Fibroblast of the conjunctiva (primary cell): ENCODE results near the gene CCDC182.

ENCODE experiments used
- DNase-seq: peaks from one replicate; pipeline ENCODE4 v3.0.0-alpha.2; 2010; ENCODE audit warnings: low read depth

CCDC182 gene

DNA sequence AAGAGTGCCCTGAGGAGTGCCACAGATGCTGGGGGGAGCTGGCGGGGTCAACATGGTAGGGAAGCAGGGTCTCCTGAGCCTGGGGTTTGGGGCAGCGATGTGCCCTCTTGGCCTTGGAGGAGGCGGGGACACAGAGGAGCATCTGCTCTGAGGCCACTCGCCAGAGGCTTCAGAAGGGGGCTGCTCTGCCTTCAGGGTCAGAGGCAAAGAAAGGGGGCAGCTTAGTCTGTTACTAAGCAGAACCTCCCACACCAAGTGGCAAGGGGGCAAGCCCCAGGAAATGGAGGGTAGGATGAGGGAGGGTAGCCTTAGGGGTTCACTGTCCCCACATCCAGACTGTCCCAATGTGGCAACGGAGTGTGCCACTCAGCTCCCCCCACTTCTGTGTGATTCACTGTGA lies 18.3 kb downstream of the CCDC182 start:
- no peak for DNase-seq

DNA sequence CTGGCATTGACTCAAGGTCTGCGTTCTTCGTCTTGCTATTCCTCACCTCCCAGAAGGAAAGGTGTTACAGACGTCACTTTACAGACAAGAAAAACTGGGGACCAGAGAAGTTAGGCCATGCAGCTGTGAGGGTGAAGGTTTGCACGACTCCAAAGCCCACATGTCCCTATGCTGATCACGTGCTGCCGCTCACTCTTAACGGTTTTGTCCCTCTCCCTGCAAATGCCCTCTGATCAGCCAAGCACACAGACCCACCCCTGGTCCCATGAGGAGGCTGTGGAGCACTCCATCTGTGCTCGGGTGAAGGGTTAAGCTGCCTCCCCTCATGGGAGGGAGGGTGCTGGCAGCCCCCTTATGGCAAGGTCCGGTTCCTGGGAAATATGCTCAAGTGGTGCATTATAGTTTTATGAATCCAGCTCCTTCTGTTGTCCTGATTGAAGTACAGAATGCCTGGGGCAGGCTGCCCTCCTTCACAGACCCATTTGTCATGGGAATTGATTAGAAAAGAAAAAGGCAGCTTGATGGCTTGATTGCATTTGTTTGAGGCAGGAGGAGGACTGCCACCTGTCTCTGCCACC lies 18.8 kb downstream of the CCDC182 start:
- no peak for DNase-seq

DNA sequence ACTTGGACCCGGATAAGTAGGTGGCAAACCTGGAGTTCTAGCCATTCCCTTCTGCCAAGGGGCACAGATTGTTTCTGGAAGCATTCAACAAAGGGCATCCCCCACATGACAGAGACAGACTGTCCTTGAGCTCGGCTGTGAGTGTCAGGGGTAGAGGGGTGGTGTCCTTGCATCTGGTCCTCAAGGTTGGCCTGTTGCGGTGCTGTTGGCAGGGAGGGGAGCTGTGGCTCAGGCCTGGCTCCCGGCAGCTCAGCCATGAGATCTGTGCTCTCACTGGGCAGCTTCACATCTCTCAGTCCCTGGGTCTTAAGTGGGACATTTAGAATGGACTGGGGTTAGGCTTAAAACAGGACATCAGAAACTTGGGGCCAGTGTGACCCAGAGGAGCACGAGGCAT lies 20.4 kb downstream of the CCDC182 start:
- DNase-seq: no peak

DNA sequence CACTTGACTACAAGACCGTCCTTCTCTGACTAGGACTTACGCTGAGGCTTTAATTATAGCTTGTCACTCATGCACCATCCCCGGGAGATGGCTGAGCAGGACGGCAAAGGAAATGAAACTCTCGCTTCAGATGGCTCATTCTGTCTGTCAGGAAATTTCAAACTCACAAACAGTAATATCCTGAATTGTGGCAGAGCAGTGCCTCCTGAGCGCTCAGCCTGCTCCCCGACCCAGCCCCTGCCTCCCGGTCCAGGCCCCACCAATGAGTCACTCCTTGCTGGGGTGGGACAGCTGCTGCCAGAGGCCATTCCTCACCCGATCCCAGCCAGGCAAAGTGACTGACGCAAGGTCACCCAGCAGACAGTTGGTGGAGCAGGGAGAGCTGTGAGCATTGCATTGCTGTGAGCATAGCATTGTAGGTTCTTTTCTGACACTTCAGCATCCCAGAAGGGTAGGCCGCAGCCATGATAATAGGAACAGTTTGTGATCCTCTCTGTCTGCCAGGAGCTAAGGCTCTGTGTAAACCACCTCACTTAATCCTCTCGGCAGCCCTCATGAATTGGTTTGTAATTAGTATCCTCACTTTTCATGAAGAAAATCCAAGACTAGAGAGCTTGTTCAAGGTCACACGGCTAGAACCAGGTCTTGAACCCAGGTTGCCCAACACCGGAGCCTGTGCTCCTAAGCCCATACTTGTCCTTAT lies 20.9 kb downstream of the CCDC182 start:
- DNase-seq: no peak

DNA sequence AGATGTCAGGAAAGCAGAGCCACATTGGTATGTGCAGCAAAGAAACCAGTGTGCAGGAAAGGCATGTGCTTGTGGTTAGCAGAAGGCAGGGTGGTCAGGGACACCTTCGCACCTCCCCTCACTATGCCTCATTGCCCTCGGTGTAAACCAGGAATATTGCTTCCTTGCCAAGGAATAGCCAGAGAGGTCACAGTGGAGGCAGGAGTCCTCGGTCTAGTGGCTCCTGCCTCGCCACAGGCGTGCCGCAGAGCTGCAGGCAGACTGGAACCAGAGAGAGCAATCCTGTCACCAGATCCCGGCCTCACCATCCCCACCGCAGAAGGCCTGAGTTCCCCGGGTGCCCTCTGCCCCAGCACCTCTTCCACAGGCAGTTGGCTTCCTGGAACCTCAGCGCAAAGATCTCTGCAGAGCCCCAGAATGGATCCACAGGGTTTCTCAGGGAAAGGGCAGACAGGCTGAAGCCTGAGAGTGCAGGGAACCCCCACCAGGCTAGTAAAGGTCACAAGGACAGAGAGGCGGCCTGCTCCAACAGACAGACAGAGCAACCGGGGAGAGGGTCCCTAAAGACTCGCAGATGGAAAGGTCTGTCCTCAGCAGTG lies 21.6 kb downstream of the CCDC182 start:
- no peak for DNase-seq

DNA sequence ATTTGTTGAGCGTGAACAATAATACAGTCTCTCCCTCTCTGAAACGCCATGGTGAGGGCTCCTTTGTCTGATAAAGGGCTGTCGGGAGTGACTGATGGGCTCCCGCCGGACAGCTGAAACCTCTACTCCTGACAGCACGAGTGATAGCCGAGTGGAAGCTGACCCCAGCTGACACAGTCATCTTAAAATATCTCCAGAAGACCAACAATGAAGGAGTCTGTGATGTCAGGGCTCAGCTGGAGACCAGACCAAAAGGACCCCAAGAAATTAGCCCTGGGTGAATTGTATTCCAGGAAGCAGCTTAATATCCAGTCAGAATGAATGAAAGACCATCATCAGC lies 22.4 kb downstream of the CCDC182 start:
- no peak for DNase-seq

DNA sequence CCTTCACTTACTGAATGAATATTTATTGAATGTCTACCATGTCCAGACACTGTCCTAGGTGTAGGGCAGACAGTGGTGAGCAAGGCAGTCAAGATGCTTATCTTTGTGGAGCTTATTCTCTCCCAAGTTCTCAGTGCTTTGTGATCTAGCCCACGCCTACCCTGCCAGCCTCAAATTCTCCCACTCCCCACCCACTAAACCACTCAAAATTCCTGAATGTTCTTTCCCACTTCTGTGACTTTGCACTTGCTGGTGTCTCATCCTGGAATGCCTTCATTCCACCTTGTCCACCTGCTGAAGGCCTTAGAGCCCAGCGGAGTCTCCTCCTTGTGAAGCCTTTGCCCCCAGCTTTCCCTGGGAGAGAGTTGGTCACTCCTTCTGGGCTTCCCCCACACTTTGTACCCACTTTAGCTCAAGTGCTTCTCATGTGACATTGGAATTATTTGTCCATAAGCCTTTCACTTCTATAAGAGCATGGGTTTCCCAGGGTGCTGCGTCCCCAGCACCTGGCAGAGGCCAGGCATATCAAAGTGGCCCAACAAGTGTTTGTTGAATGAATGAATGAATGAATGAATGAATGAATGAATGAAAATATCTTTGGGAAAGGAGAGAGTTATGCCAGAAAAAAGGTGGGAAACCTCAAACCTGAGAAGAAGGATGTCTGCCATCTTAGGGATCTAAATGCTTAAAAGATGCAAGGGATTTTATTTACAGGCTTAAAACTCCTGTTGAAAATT lies 23.0 kb downstream of the CCDC182 start:
- DNase-seq: no peak

DNA sequence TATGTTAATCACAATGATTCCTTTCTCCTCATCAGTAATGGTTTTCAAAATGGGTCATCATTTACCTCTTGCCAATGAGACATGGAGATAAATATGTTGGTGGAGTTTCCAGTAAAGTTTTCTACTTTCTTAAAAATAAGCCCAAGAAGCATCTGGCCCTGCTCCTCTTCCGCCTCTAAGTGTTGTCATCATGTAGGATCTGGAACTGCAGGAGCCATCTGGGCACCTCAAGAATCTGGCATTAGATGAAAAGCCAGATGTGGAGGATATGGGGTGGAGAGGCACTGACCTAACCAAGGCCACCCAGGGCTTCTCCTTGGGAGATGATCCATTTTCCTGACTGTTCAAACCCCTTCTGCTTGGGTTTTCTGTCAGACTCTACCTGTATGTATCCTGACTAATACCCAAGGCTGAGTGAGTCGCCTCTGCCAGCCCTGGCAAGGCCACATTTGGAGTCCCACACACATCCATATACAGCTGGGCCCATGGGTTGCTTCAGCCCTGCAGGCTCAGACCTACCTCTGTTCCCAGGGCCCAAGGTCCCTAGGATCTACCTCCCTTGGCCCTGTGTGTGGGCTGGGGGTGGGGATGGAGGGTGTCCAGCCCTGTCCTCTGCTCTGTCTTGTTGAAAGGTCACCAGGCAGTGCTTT lies 24.6 kb downstream of the CCDC182 start:
- no peak for DNase-seq

DNA sequence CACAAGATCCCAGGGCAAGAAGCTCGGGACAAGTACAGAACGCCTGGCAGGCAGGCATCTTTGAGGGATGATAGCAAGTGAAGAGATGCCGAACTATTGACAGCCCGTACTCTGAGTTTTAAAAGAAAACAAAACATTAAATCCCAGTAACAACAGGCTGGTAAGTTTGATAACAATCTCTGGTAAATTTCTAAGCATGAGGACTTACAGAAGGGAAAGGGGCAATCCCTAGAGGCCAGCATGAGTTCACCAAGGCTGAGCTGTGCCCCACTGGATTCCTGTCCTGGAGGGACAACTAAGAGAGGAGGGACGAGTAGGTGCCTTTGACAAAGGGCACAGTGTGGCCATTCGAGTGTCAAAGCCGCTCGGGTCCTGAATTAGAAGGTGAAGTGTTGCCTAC lies 26.2 kb downstream of the CCDC182 start:
- DNase-seq: no peak

DNA sequence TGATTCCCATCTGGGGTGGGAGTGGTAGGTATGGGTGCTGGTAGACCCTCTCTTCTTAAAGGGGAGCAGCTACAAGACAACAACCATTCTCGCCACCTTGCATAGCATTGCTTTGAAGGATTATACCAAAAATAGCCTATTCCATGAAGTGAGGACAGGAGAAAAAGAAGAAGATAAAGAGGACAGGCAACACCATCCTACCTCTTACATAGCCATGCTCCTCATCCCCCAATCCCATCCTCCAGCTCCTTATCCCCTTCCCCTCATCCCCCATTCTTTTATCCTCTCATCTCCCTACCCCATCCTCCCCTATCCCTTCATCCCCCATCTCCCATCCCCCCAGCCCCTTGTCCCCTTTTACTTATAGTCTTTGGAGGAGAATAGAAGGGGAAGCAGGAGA lies 29.1 kb downstream of the CCDC182 start:
- no peak for DNase-seq

DNA sequence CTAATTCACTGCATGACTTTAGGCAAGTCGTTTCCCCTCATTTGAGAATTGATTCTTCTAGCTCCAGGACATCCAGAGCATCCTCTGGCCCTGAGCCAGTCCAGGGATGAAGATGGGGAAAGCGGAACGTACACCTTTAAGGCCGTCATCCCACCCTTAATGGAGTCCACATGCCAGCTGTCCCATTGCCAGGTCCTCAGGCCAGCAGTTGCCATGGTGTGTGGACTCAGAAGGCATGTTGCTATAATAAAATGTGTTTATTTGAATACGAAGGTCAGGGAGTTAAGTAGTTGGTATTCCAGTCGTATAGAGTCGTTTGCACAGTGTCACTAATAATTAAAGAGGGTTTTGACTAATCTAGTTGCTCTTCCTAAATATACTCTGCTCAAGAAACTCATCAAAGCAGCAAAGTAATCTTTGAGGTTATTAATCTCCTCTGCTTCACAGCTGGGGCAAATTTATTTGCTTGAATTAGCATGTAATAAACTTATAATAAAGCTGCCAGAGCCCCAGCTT lies 30.4 kb downstream of the CCDC182 start:
- no peak for DNase-seq

DNA sequence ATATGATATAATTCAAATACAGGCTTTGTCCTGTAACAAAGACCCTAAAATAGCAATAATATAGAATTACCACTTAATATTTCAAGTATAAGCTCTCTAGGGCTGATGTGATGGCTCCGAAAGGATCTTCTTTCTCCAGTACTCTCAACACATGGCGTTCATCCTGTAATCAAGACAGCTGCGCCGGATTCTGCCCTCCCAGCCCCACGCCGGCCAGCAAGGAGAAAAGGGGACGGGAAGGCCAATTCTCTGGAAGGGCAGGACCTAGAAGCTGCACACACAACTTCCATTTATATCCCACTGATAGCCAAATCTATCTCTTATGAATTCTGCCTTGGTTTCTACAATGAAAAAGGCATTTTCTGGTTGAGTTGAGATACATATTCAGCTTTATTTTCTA lies 32.0 kb downstream of the CCDC182 start:
- no peak for DNase-seq

DNA sequence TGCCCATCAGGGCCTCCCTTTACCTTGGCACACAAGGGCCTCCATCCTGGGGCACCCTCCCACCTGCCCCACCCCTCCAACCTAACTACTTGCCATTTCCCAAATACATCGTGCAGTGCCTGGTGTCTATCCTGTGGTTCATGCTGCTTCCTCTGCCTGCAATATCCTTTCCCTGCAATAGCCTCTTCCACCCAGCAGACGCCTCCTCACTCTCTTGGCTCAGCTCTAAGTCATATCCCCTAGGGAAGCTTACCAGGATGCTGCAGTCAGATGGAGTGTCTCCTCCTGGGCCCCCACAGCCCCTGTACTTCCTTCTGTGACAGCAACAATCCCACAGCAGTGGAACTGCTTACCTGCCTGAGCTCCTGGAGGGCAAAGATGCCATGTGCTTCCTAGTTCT lies 36.7 kb downstream of the CCDC182 start:
- DNase-seq: no peak

DNA sequence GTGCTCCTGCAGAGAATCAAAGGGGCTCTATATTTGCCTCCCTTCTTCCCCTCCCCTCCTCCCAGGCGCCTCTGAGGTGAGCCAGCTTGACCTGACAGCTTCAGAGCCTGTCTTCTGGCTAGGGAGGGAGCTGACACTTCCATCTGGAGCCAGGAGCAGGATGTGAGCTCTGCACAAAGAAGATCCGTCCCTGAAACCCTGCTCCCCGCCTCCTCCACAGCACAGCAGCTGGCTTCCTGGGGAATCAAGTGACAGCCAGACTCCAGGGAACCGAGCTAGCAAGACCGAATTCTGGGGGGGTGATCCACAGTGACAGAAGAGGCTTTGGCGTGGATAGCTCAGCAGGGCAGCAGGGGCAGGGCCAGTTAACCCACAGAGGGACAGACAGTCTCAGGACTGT lies 37.2 kb downstream of the CCDC182 start:
- no peak for DNase-seq

DNA sequence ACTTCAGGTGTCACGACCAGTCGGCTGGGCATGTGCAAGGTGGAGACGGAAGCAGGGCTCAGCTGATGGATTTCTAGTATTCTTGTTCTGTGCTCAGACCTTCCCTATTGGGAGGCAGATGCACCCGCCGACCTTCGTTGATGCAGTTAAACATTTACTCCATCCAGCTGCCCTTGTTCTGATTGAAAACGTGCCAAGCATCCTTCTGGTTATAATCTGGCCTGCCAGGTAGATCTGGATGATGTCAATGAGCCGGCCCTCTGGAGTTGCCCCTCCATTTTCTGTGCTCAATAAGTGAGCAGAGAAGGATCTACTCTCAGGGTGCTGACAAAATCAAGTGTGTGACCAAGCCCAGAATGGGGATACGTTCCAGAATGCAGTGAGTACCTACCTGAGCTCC lies 38.3 kb downstream of the CCDC182 start:
- no peak for DNase-seq

DNA sequence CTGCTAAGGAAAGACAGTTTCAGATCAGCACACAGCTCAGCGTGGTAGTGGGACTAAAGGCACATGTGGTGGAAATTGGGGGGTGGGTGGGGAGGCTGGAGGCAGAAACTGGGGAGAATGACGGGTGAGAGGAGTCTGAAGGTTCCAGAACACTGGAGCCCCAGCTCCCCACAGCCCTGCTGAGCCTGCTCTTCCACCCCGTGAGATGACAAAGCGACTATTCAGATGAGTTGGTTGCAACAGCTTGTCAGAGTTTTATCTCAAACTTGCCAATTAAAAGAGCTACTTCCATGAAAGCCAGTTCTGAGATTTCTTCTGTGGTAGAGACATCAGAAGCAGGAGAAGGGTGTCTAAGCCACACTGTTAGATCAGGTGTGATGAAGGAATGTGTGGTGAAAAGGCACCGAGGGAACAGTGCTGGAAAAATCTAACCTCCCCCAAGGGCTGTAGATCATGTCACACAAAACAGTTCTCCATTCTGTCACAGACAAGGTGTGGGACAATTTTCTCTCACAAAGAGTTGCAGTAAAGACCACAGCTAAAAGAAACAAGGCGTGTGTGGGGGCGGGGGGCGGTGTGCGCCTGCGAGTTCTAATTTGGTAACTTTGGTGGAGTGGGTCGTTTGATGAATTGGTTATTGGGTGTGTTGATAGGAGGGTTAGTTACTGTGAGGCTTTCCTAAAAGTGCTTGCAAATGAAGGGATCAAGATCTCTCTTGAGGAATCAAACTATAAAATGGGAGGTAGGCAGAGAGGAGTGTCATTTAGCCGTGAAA lies 39.0 kb downstream of the CCDC182 start:
- no peak for DNase-seq

DNA sequence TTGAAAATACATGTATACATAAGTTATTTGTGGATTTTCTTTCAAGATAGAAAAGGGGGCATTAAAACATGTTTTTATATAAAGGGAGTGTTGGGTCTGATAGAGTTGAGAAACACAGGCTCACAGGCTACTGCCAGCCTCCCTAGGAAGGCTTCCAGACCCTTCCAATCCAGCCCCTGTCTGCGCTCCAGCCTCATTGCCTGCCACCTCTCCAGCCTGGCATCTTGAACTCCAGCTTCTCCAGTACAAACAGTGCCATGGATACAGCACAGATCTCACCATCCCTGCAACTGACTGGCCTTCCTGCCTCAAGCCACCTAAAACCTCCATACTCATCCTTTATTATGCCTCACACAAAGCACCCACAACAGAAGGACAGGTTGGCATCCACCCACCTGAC lies 40.7 kb downstream of the CCDC182 start:
- no peak for DNase-seq

DNA sequence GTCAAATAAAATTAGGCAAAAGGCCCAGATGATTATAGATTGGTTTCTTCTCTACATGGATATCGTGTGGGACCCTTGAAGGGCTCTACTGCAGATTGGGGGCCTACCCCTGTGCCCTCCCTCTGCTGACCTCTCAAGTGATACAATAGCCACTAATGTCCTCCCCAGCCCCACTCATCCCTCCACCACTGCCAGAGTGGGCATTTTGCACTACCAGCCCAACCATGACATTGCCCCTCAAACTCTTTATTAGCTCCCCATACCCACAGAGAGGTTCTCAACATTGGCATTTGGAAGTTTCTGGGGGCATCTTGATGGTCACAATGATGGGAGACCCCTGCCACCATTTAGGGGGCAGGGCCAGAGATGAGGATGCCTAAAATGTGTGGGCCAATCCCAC lies 41.8 kb downstream of the CCDC182 start:
- DNase-seq: no peak

DNA sequence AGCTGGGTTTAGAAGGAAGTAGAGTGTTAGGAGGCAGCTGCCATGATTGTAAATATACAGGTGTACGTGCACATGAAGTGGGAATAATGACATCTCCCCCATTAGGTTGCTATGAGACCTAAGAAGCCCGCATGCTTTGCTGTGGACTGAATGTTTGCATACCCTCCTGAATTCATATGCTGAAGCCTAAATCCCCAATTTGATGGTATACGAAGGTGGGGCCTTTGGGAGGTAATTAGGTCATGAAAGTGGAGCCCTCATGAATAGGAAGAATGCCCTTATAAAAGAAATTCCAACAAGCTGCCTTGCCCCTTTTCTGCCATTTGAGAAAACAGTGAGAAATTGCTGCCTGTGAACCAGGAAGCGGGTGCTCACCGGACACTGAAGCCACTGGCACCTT lies 44.0 kb downstream of the CCDC182 start:
- DNase-seq: no peak

DNA sequence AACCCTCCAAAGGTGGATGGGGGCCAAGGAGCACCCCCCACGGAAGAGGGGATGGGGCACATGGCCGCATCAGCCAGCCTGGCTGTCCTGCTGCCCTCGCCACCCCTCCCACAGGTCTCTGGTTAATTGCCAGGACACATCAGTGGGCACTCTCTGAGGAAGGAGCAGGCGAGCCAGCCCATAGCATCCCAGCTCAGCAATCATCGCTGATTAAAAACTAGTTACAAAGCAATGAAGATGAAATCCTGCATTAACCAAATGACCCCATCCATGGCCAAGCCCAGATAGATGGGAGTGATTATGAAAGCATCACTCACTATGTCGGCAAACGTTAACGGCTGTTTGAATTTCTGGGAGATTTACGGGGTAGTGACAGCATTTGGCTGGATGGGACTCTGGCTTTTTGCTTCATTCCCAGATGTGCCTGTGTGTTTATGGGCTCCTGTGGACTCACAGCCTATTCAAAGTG lies 45.3 kb downstream of the CCDC182 start:
- no peak for DNase-seq

DNA sequence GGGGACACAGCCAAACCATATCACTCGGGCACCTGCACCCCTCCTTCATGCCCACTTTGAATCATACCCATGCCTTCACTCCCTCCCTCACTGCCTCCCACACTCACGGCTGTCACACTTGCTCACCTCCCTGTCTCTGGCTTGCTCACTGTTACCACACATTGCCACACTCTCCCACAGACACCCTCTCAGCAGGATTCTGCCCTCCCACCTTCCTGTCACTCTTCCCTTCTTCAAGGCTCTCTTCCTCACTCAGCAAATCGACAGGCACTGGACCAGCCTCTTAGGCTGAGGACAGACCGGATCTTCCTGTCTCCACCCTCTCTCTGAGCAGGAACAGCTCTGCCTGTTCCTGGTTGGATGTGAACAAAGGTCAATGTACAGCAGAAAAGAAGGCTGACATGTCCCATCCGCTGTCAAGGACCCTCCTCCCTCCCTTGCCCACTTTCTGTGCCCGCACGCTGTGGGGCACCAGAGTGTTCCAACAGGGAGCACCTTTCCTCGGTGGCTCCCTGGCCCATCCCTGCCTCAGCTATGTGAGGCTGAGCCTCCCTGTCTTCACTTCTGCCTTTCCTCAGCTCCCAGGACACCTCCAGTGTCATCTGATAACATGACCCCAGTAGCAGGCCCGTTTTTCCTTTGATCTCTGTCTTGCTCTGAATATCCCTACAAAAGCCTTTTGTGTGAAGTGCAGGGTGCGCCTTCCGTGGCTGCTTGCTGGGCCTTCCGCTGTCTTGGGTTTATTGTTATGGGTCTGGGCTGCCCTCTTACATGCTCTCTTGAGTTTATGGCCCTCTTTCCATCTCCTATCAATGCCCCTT lies 47.0 kb downstream of the CCDC182 start:
- DNase-seq: no peak
